TTC549 (cell line): ENCODE data around the gene ADAMTSL2.

Experiments used
- FAIRE-seq: peaks from 2 replicates; lab custom pipeline; 2012; peaks lifted over from hg19 to GRCh38; lab: Jason Lieb, UNC

ADAMTSL2 gene

GRCh38 chr9:133607976-133608375 lies 73.5 kb downstream of the ADAMTSL2 start:
- no peak for FAIRE-seq

GRCh38 chr9:133608382-133608781 lies 73.9 kb downstream of the ADAMTSL2 start:
- no peak for FAIRE-seq

GRCh38 chr9:133608889-133609288 lies 74.4 kb downstream of the ADAMTSL2 start:
- FAIRE-seq = no peak

GRCh38 chr9:133609311-133610098 lies 75.0 kb downstream of the ADAMTSL2 start, which contains the start of gene FAM163B:
Gene FAM163B (minus strand): TSS chr9:133609389. CDS start chr9:133580223, 29,166 bp downstream.
- FAIRE-seq = no peak

GRCh38 chr9:133610845-133611244 lies 76.3 kb downstream of the ADAMTSL2 start:
- FAIRE-seq = no peak

GRCh38 chr9:133612051-133612450 lies 77.5 kb downstream of the ADAMTSL2 start:
- no peak for FAIRE-seq

- no peak for FAIRE-seq
Measured at GRCh38 chr9:133612816-133613215, 78.3 kb downstream of the ADAMTSL2 start.

GRCh38 chr9:133613432-133613831 lies 78.9 kb downstream of the ADAMTSL2 start:
- FAIRE-seq = no peak

- FAIRE-seq = no peak
Measured at GRCh38 chr9:133614056-133614455, 79.6 kb downstream of the ADAMTSL2 start.

- FAIRE-seq = no peak
Measured at GRCh38 chr9:133614678-133615077, 80.2 kb downstream of the ADAMTSL2 start.

GRCh38 chr9:133615186-133615585 lies 80.7 kb downstream of the ADAMTSL2 start:
- FAIRE-seq = no peak

- FAIRE-seq = no peak
Measured at GRCh38 chr9:133615606-133616188, 81.2 kb downstream of the ADAMTSL2 start.

GRCh38 chr9:133616643-133617405 lies 82.3 kb downstream of the ADAMTSL2 start:
- no peak for FAIRE-seq

- FAIRE-seq = no peak
Measured at GRCh38 chr9:133618726-133619125, 84.2 kb downstream of the ADAMTSL2 start.

GRCh38 chr9:133619791-133620190 lies 85.3 kb downstream of the ADAMTSL2 start:
- FAIRE-seq = no peak

GRCh38 chr9:133621725-133622267 lies 87.3 kb downstream of the ADAMTSL2 start:
- no peak for FAIRE-seq

GRCh38 chr9:133622555-133622954 lies 88.1 kb downstream of the ADAMTSL2 start:
- no peak for FAIRE-seq
